Mesodermal cell (in vitro differentiated cells): ENCODE measurements around the gene EGR4.
A peak's percentile ranks its signal among the peaks of the same experiment; 100 is the strongest.

Experiments used
- H3K27ac ChIP-seq: 2 replicates; pipeline ENCODE4 v1.7.0; 2013; ENCODE audit warnings: mild to moderate bottlenecking, low read depth, low read length, moderate library complexity; ENCODE audit not compliant: severe bottlenecking
- H3K36me3 ChIP-seq: 2 replicates; pipeline ENCODE4 v1.7.1; 2013; ENCODE audit warnings: mild to moderate bottlenecking, low read length, moderate library complexity; ENCODE audit not compliant: control insufficient read depth, insufficient read depth
- H3K4me1 ChIP-seq: one replicate; pipeline ENCODE4 v1.7.1; 2013; ENCODE audit warnings: mild to moderate bottlenecking, low read length; ENCODE audit not compliant: insufficient read depth, control insufficient read depth, poor library complexity, severe bottlenecking
- H3K4me3 ChIP-seq: 2 replicates; pipeline ENCODE4 v1.7.0; 2013; ENCODE audit warnings: low read length, control low read depth, mild to moderate bottlenecking; ENCODE audit not compliant: insufficient read depth, poor library complexity, severe bottlenecking; ENCODE audit errors: extremely low read depth
- H3K9me3 ChIP-seq: 2 replicates; pipeline ENCODE4 v1.7.1; 2013; ENCODE audit warnings: mild to moderate bottlenecking, low read length, moderate library complexity; ENCODE audit not compliant: control insufficient read depth
- WGBS, 2 experiments: methylation state at CpG; one replicate each; pipeline ENCODE4 v1.1.5; 2013; ENCODE audit warnings: missing lambda C conversion rate in 2 of 2; ENCODE audit not compliant: insufficient coverage in 2 of 2; 5-methylcytosine and 5-hydroxymethylcytosine counted together

The EGR4 gene

GRCh38 chr2:73301636-73302035 lies 8.3 kb upstream of the EGR4 start:
- Histone ChIP-seq H3K27ac (no peak overlapping the region), H3K4me1 (no peaks in the 10 kb centered on the region), H3K4me3 (no peak overlapping the region), H3K36me3 (no peaks in the 10 kb centered on the region), H3K9me3 (no peaks in the 10 kb centered on the region)
- WGBS, 2 experiments, result 67 to 76% methylated on average over 1 to 3 of the region's 4 CpGs

GRCh38 chr2:73300926-73301325 lies 7.6 kb upstream of the EGR4 start:
- H3K27ac ChIP-seq, result no peak overlapping the region
- H3K36me3 ChIP-seq, result no peaks in the 10 kb centered on the region
- WGBS, 2 experiments, result 83 to 84% methylated on average over 3 of the region's 3 CpGs
- no peaks in the 10 kb centered on the region for H3K9me3 ChIP-seq
- no peaks in the 10 kb centered on the region for H3K4me1 ChIP-seq
- H3K4me3 ChIP-seq, result no peak overlapping the region

- no peaks in the 10 kb centered on the region for H3K9me3 ChIP-seq
- H3K4me3 ChIP-seq, result no peak overlapping the region
- H3K36me3 ChIP-seq, result no peaks in the 10 kb centered on the region
- H3K27ac ChIP-seq, result no peak overlapping the region
- H3K4me1 ChIP-seq, result no peaks in the 10 kb centered on the region
- WGBS, 2 experiments, result 67 to 75% methylated on average over 1 to 2 of the region's 4 CpGs
These were observed 4.2 kb upstream of the EGR4 start for GRCh38 chr2:73297586-73297985.

- H3K4me1 ChIP-seq, result peaks cover 4% of the 10 kb centered on the region
- H3K4me3 ChIP-seq, result no peak overlapping the region
- 28 to 35% methylated on average over 2 of the region's 2 CpGs for WGBS, 2 experiments
- no peak overlapping the region for H3K27ac ChIP-seq
- H3K9me3 ChIP-seq, result no peaks in the 10 kb centered on the region
- H3K36me3 ChIP-seq, result no peaks in the 10 kb centered on the region
These were observed 3.8 kb upstream of the EGR4 start for GRCh38 chr2:73297151-73297559.

- H3K4me3 ChIP-seq, result no peak overlapping the region
These were observed 2.5 kb upstream of the EGR4 start for GRCh38 chr2:73295751-73296400.

GRCh38 chr2:73294239-73294638 lies 891 bp upstream of the EGR4 start:
- no peak overlapping the region for H3K27ac ChIP-seq
- H3K4me1 ChIP-seq, result peaks cover 5% of the 10 kb centered on the region
- no peaks in the 10 kb centered on the region for H3K36me3 ChIP-seq
- WGBS, 2 experiments, result no CpG with 5 or more reads among the region's 2 CpGs
- no peaks in the 10 kb centered on the region for H3K9me3 ChIP-seq
- no peak overlapping the region for H3K4me3 ChIP-seq

More at GRCh38 chr2:73295751-73296400, 2.5 kb upstream of the EGR4 start:
- 42 to 100% methylated on average over 1 to 2 of the region's 5 CpGs for WGBS, 2 experiments
- Histone ChIP-seq H3K4me1 (peaks cover 5% of the 10 kb centered on the region), H3K9me3 (no peaks in the 10 kb centered on the region), H3K27ac (no peak overlapping the region), H3K36me3 (no peaks in the 10 kb centered on the region)

GRCh38 chr2:73292906-73293533 lies 328 bp downstream of the EGR4 start:
- 3% methylated on average over 52 to 64 of the region's 64 CpGs for WGBS, 2 experiments
- H3K27ac ChIP-seq, result no peak overlapping the region
- H3K4me1 ChIP-seq, result peaks cover 5% of the 10 kb centered on the region
- H3K9me3 ChIP-seq, result no peaks in the 10 kb centered on the region
- no peaks in the 10 kb centered on the region for H3K36me3 ChIP-seq
- peak overlapping the region; percentile 40 for H3K4me3 ChIP-seq

- H3K36me3 ChIP-seq, result no peaks in the 10 kb centered on the region
- H3K9me3 ChIP-seq, result no peaks in the 10 kb centered on the region
- peaks cover 5% of the 10 kb centered on the region for H3K4me1 ChIP-seq
- 5% methylated on average over 33 to 37 of the region's 38 CpGs for WGBS, 2 experiments
- H3K27ac ChIP-seq, result no peak overlapping the region
- H3K4me3 ChIP-seq, result no peak overlapping the region
These were observed 937 bp downstream of the EGR4 start for GRCh38 chr2:73292316-73292905.

GRCh38 chr2:73291461-73292315 lies 1.7 kb downstream of the EGR4 start:
- 2 to 3% methylated on average over 39 to 57 of the region's 82 CpGs for WGBS, 2 experiments
- Histone ChIP-seq H3K9me3 (no peaks in the 10 kb centered on the region), H3K4me1 (peaks cover 5% of the 10 kb centered on the region), H3K36me3 (no peaks in the 10 kb centered on the region), H3K4me3 (peak overlapping the region; percentile 1), H3K27ac (no peak overlapping the region)

GRCh38 chr2:73291093-73291460 lies 2.3 kb downstream of the EGR4 start:
- H3K27ac ChIP-seq, result no peak overlapping the region
- H3K4me1 ChIP-seq, result peaks cover 5% of the 10 kb centered on the region
- WGBS, 2 experiments, result 10 to 13% methylated on average over 20 to 32 of the region's 34 CpGs
- no peak overlapping the region for H3K4me3 ChIP-seq
- no peaks in the 10 kb centered on the region for H3K36me3 ChIP-seq
- no peaks in the 10 kb centered on the region for H3K9me3 ChIP-seq
